ENCODE measurements around the gene MYH7B.

Gene MYH7B

GRCh38 chr20:34986311-34987287, 30.9 kb downstream of the MYH7B start:
- no peak overlapping the region for H3K4me3 ChIP-seq (ENCODE audit: low read depth, low read length)
- DNase-seq: no peak
- H3K9me3 ChIP-seq: no peaks in the 10 kb centered on the region
- no peaks in the 10 kb centered on the region for H3K36me3 ChIP-seq
- TF ChIP-seq CTCF (IDR thresholded peaks at IDR 0.05; ENCODE audit: low read depth, low read length): no peak
- H3K4me1 ChIP-seq: no peaks in the 10 kb centered on the region
- no peaks in the 10 kb centered on the region for H3K27me3 ChIP-seq

GRCh38 chr20:34987288-34988190, 31.9 kb downstream of the MYH7B start:
- no peaks in the 10 kb centered on the region for H3K9me3 ChIP-seq

GRCh38 chr20:34988191-34988540, 32.5 kb downstream of the MYH7B start:
- no peak for TF ChIP-seq CTCF (IDR thresholded peaks at IDR 0.05; ENCODE audit: low read depth, low read length)
- no peaks in the 10 kb centered on the region for H3K9me3 ChIP-seq
- no peaks in the 10 kb centered on the region for H3K4me1 ChIP-seq
- H3K36me3 ChIP-seq: no peaks in the 10 kb centered on the region
- H3K4me3 ChIP-seq (ENCODE audit: low read depth, low read length): no peak overlapping the region
- DNase-seq: no peak
- no peaks in the 10 kb centered on the region for H3K27me3 ChIP-seq

More at GRCh38 chr20:34987288-34988190, 31.9 kb downstream of the MYH7B start:
- H3K4me1 ChIP-seq: no peaks in the 10 kb centered on the region
- H3K4me3 ChIP-seq (ENCODE audit: low read depth, low read length): no peak overlapping the region
- no peaks in the 10 kb centered on the region for H3K27me3 ChIP-seq
- DNase-seq: no peak
- H3K36me3 ChIP-seq: no peaks in the 10 kb centered on the region
- no peak for TF ChIP-seq CTCF (IDR thresholded peaks at IDR 0.05; ENCODE audit: low read depth, low read length)

- DNase-seq: no peak
- TF ChIP-seq CTCF (IDR thresholded peaks at IDR 0.05; ENCODE audit: low read depth, low read length): no peak
These were observed 33.5 kb downstream of the MYH7B start for GRCh38 chr20:34989118-34989517.

GRCh38 chr20:34989670-34990069, 34.0 kb downstream of the MYH7B start:
- no peaks in the 10 kb centered on the region for H3K4me1 ChIP-seq
- H3K36me3 ChIP-seq: no peaks in the 10 kb centered on the region
- no peak overlapping the region for H3K4me3 ChIP-seq (ENCODE audit: low read depth, low read length)
- no peaks in the 10 kb centered on the region for H3K9me3 ChIP-seq
- no peak for DNase-seq
- TF ChIP-seq CTCF (IDR thresholded peaks at IDR 0.05; ENCODE audit: low read depth, low read length): no peak
- no peaks in the 10 kb centered on the region for H3K27me3 ChIP-seq

More at GRCh38 chr20:34989118-34989517, 33.5 kb downstream of the MYH7B start:
- Histone ChIP-seq H3K36me3 (no peaks in the 10 kb centered on the region), H3K27me3 (no peaks in the 10 kb centered on the region), H3K9me3 (no peaks in the 10 kb centered on the region), H3K4me1 (no peaks in the 10 kb centered on the region), H3K4me3 (ENCODE audit: low read depth, low read length) (no peak overlapping the region)
